GM19468 (cell line): ENCODE data around the gene COX7A2L.
"Not testable (repeated sequence)": the region's sequence is repeated elsewhere in the genome, so short reads cannot be mapped to it uniquely, and the experiment has no call there.

Source experiments
- ATAC-seq: cut with Tn5 transposase; IDR thresholded peaks from one replicate; pipeline ENCODE4 v1.9.1; 2021; ENCODE audit warnings: mild to moderate bottlenecking, moderate library complexity, moderate number of reproducible peaks; ENCODE audit not compliant: unreplicated experiment; ENCODE audit errors: extremely low read depth

COX7A2L gene

DNA sequence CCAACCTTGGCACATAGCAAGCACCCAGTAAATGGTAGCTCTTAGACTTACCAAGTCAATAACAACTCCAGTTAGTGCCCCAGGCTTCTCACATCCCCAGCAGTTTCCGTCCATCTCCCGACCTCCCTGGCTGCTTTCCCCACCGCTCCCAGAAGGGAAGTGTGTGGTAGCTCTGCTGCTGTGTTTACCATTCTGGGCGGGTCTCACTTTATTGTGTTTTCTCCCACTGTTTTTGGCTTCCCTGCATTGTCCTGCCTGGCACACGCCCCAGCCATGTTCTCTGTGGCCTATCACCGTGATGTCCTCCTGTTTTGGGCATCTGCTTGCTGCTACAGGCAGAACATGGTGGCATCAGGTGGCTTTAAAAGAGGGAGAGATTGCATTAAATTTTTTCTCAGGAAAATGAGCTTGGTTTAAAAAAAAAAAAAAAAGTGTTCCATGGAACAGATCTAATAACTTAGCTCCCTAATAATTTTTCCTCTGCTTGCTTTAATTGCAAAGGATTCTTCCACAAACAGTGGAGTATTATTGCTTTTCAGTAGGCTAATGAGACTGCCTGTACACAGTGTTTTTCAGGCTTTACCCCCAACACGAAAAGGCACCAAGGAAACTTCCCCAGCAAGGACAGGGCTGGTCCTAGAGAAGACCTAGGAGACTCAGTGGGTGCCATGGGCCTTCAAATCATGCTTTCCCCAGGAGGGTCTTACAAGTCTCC lies 8.0 kb upstream of the COX7A2L start:
- no peak for ATAC-seq

DNA sequence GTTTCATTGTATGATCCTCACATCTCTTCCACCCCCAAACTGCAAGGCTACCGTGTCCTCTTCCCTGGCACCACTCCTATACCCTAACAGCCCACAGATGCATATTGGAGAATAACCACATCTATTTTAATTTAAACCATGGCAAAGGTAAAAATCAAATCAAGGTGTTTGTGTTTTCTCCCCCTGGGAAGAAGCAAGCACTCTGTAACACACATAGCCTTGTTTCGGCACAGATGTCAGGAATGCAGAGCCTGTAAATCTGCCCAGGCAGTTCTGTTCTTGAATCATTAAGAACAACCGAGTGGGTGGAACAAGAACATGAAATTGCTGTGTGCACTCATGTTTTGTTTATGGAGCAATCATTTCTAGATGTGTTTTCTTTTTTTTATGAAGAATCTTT lies 6.8 kb upstream of the COX7A2L start:
- ATAC-seq = no peak

DNA sequence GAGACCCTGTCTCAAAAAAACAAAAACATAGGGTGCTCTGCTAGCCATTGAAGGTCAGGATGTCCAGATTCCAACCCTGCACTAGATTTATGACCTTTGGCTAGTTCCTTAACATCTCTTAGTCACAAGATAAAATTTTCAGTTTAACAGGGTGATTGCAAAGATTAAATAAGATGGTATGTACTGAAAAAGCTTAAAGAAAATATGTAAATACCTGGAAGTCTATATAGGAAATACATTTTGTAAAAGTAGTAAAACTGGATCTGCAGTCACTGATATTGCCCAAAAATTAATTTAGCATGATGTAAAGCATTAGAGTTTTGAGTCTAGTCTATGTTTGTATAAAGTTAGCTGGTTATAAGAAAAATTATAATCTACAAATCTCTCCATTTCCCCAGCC lies 5.4 kb upstream of the COX7A2L start:
- no peak for ATAC-seq

DNA sequence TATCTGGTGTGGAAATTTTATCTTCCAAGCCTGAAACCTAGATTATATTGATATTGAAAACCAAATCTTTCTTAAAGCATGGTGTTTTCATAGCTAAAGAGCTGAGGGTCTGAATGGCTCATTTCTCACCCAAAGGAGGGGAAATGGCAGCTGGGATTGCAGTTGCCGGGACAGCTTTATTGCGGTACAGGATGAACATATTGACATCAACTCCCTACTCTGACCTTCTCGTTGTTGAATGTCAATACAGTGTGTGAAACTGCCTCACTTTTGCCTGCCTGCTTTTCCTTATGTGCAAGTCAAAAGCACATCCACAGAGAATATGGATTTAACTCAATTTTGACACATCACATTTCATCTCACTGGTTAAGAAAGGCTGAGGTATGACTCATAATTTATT lies 3.6 kb upstream of the COX7A2L start:
- ATAC-seq = no peak

- ATAC-seq = no peak
These were observed 2.4 kb upstream of the COX7A2L start for GRCh38 chr2:42363413-42363812.

GRCh38 chr2:42361728-42362283 lies 789 bp upstream of the COX7A2L start:
- ATAC-seq = no peak

- ATAC-seq = no peak
These were observed 526 bp downstream of the COX7A2L start for GRCh38 chr2:42360493-42360889.

DNA sequence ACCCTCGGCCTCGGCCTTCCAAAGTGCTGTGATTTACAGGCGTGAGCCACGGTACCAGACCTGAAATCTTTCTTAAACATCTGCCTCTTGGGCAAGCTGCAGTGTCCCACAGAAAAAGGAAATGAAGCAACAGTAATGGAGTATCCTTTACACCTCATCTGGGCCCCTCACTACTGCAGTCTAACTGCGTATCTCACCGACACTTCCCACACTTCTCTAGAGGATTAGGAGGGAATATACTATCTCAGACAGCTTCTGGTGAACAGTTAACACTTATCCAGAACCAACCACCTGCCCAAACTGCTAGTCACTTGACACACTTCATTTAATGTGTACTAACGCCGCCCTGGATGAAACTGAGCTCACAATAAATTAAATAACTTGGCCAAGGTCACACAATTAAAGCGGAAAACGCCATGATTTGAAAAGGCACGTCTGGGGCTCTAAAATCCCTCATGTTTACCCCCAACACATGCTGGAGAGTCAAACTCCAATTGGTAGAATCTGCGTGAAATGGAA lies 993 bp downstream of the COX7A2L start:
- ATAC-seq = no peak

- ATAC-seq = no peak
These were observed 1.6 kb downstream of the COX7A2L start for GRCh38 chr2:42359304-42359964.

DNA sequence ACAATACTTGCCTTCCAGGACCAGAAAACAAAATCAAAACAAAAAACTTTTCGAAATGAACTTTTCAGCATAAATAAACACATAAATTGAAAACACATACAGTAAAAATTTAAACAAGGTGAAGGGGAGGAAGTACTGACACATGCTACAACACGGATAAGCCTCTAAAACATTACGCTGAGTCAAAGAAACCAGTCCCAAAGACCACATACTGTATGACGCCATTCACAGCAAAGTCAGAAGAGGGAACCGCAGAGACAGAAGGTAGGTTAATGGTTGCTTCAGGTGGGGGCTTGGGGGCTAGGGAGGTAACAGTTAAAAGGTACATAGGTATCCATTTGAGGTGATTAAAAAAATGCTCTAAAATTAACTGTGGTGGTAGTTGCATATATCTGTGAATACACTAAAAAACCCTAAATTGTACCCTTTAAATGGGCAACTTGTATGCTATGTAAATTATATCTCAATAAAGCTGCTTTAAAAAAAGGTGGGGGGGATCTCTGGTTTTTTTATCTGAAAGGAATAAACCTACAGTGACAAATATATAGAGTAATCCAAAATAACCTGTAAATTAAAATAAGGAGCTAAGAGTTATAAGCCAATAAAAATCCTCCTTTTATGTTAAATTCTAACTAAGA lies 7.1 kb downstream of the COX7A2L start:
- no peak for ATAC-seq

- no peak for ATAC-seq
These were observed 9.2 kb downstream of the COX7A2L start for GRCh38 chr2:42351864-42352263.

GRCh38 chr2:42350434-42351063 lies 10.5 kb downstream of the COX7A2L start:
- no peak for ATAC-seq

DNA sequence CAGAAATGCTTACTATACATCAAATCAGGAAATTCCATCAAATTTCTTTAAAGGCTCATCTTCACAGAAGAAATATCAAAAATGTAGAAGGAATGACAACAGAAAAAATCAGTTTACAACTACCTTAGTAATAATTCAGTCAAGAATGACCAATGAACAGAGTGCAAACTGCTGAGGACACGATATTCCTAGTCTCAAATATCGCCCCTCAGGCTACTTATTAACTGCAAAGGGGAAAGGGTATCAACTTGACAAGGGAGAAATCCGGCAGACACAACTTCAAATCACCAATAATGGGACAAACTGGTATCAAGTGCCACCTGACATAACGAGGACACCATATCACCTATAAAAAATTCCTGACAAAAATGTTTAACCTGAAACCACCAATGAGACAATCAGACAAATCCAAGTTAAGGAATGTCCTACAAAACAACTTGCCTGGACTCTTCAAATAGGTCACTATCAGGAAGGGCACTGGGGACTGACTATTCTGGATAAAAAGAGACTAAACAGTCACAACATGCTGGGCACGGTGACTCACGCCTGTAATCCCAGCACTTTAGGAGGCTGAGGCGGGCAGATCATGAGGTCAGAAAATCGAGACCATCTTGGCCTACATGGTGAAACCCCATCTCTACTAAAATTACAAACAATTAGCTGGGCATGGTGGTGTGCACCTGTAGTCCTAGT lies 12.8 kb downstream of the COX7A2L start:
- ATAC-seq = no peak

DNA sequence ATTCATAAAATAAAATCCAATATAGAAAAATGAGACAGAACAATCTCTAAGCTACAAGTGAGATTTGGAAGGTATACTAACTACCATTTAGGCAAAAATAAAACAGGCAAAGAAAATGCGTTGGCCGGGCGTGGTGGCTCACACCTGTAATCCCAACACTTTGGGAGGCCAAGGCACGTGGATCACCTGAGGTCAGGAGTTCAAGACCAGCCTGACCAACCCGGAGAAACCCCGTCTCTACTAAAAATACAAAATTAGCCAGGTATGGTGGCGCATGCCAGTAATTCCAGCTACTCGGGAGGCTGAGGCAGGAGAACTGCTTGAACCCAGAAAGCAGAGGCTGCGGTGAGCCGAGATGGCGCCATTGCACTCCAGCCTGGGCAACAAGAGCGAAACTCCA lies 13.5 kb downstream of the COX7A2L start:
- ATAC-seq = not testable (repeated sequence)

GRCh38 chr2:42346856-42347255 lies 14.2 kb downstream of the COX7A2L start:
- not testable (repeated sequence) for ATAC-seq

- no peak for ATAC-seq
These were observed 15.0 kb downstream of the COX7A2L start for GRCh38 chr2:42345986-42346385.

- ATAC-seq = no peak
These were observed 18.2 kb downstream of the COX7A2L start for GRCh38 chr2:42342795-42343241.

GRCh38 chr2:42342061-42342794 lies 18.8 kb downstream of the COX7A2L start:
- no peak for ATAC-seq

DNA sequence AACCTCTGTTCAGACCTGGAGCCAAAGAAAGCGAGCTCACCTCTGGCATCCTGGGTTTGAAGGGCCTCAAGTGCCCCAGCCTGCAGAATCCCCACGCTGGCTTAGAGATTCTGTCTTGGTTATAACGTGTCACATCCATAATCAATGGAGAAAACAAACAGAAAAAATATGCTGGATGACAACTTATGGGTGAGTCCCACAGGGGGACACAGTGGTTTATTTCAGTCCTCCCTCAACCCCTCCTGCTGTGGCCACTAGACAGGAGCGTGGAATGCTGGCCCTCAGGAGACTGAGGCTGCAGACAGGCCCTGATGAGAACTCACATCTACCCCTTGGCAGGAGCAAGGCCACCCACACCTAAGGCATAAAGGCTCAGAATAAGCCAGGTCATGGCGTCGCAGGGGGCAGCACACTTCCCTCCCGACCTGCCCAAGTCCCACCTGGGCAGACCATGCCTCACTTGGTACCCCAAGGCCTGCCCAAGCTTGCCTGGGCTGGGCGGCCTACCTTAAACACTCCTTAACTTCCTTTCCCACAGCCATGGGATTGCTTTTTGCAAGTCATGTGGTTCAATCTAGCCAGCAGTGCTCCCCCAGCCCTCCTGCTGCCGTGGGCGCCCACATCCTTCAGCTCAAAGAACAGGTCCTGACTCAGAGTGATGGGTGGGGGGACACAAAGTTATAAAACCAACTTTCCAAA lies 19.9 kb downstream of the COX7A2L start:
- no peak for ATAC-seq
